NK-92 (cell line): ENCODE measurements around the gene SPTA1.

Source experiments
- DNase-seq: peaks from one replicate; lab custom pipeline; 2025; ENCODE audit not compliant: unreplicated experiment; lab: John Stamatoyannopoulos, UW

Gene SPTA1

DNA sequence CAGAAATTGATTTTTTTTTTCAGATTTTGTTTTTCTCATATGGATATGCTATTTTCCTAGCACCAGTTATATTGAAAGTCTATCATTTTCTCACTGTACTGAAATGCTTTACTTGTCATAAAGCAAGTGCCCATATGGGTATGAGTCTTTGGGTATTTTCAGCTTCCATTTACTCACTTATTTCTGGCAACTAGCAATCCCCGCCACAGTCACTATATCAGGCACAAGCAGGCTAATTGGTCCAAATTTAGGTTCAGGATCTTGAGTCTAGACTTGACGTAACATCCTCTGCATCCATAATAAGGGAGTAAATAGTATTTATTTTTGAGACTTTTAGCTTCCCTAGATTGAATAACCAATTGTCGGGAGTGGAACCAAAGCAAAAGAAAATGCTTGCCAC, 109.0 kb downstream of the SPTA1 start:
- DNase-seq, result no peak

DNA sequence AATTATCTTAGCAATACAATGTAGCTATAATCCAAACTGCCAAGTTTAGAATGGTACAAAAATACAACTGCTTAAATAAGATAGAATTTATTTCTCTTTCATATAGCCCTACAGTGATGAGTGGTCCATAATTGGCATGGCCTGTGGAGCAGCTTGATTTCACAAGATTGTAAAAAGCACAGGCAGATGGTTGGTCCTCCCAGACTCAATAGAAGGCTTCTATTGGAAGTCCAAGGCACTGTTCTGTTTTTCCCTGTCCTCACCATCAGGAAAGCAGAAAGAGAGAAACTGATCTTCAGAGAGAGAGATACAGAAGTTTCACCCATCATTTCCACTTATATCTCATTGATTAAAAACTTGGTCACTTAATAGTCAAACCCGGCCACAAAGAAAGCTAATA, 114.3 kb downstream of the SPTA1 start:
- no peak for DNase-seq

DNA sequence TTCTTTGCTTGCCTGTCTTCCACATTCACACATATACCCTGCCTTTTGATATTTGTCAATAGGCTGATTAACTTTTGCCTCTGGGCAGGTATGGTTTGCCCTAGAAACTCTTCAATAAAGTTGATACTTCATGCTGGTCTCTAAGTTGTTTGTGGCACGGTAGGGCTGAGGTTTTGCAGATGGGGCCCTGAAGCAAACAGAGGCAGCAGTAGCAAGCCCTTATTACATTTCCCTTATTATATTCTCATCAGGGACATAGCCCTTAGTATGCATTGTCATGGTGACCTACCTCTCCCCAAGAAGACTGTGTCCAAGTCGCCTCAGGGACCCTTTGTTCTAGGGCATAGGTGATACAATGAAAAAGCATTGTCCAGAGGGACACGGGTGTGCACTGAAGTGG, 116.0 kb downstream of the SPTA1 start, which contains the start of gene OR6P1:
Gene OR6P1 (minus strand): TSS at position 101 of the 400 bp plus-strand sequence. CDS start 6,976 bp downstream, outside the sequence.
- DNase-seq, result no peak

DNA sequence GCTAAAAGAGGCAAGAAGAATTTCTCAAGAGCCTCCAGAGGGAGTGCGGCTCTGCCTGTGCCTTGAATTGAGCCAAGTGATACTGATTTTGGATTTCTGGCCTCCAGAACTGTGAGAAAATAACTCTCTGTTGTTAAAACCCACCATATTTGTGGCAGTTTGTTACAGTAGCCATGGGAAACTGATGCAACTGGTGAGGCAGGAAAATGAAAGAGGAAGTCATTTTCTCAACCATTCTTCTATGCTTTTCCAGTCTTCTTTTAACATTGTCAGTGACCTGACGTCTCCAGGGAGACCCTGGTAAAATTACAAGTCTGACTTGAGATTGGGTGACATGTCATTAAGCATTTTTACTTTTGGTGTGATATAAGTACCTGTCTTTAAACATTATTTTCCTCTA, 121.9 kb downstream of the SPTA1 start:
- no peak for DNase-seq

DNA sequence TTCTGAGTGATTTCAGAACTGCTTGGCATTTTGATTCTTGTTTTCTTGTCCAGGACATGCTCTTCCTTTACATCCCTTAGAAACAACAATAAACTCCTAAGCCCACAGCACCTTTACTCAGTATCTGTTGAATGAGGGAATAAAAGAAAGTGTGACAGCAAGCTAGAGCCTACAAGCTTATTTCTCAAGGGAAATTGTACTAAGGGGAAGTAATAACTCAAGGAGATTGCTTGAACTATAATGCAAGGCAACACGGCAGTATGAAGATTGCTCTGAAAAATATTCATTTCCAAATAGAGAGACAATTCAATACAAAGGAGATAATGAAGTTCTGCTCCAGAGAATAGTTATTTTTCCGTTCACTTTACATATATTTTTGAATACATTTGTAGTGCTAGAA, 122.7 kb downstream of the SPTA1 start:
- no peak for DNase-seq
